ENCODE data around the gene P2RY11.

- TF ChIP-seq CTCF (IDR thresholded peaks at IDR 0.05) = no peak
- no peak for TF ChIP-seq POLR2A (IDR thresholded peaks at IDR 0.05)
These were observed 5.9 kb upstream of the P2RY11 start for GRCh38 chr19:10105509-10106099.
